KOPT-K1 (cell line): Measurements from ENCODE around the gene ANXA1.

Experiments
- H3K27ac ChIP-seq: fragments of 200-600 bp; sonication (generic); 2 replicates; pipeline ENCODE4 v1.5.1; 2016; ENCODE audit warnings: antibody characterized with exemption, mild to moderate bottlenecking, low read depth, low read length; ENCODE audit not compliant: poor library complexity, severe bottlenecking
- H3K36me3 ChIP-seq: fragments of 200-600 bp; sonication (generic); 2 replicates; pipeline ENCODE4 v1.5.1; 2017; ENCODE audit warnings: antibody characterized with exemption, mild to moderate bottlenecking, low read length, moderate library complexity; ENCODE audit not compliant: insufficient read depth
- H3K9me3 ChIP-seq: fragments of 200-600 bp; sonication (generic); 2 replicates; pipeline ENCODE4 v1.5.1; 2017; ENCODE audit warnings: antibody characterized with exemption, low read length, mild to moderate bottlenecking; ENCODE audit not compliant: insufficient read depth, poor library complexity, severe bottlenecking

The ANXA1 gene

DNA sequence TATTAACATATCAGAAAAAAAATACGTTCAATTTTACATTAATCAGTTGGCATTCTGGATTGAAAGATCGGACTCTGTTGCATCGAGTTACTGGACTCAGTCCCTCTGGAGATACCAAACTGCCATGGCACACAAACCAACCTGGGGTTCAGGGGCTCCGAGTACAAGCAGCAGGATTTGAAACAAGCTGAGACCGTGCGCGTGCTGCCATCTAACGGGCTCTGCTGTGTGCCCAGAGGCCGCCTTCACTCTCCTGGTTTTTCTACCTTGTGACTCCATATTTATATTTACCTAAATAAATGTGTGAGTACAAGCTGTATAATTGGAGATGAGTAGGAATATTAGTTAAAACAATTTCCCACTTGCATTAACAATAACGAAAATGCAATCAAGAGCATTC, 48.2 kb downstream of the ANXA1 start:
- Histone ChIP-seq H3K27ac (no peak overlapping the region), H3K36me3 (no peaks in the 10 kb centered on the region)

GRCh38 chr9:73200694-73201452, 49.2 kb downstream of the ANXA1 start:
- Histone ChIP-seq H3K9me3 (no peaks in the 10 kb centered on the region), H3K36me3 (no peaks in the 10 kb centered on the region), H3K27ac (no peak overlapping the region)

More for the DNA sequence above, 48.2 kb downstream of the ANXA1 start:
- no peaks in the 10 kb centered on the region for H3K9me3 ChIP-seq

DNA sequence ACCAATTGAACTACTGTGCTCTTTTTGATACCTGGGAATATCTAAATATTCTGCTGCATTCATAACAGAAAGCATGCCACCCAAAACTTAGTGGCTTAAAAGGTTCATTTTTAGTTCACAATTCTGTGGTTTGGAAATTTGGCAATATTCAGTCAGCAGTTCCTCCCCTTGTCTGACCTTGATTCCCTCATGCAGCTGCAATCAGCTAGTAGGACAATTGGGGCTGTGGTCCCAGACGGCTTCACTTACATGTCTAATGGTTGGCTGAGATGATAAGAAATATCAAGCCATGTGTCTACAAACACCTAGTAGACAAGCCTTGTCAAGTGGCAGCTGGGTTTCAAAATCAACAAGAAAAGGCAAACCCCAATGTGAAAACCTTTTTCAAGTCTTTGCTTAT, 51.3 kb downstream of the ANXA1 start:
- Histone ChIP-seq H3K27ac (no peak overlapping the region), H3K9me3 (no peaks in the 10 kb centered on the region), H3K36me3 (no peaks in the 10 kb centered on the region)

- Histone ChIP-seq H3K36me3 (no peaks in the 10 kb centered on the region), H3K27ac (no peak overlapping the region), H3K9me3 (no peaks in the 10 kb centered on the region)
These were observed 53.3 kb downstream of the ANXA1 start for GRCh38 chr9:73204936-73205335.

DNA sequence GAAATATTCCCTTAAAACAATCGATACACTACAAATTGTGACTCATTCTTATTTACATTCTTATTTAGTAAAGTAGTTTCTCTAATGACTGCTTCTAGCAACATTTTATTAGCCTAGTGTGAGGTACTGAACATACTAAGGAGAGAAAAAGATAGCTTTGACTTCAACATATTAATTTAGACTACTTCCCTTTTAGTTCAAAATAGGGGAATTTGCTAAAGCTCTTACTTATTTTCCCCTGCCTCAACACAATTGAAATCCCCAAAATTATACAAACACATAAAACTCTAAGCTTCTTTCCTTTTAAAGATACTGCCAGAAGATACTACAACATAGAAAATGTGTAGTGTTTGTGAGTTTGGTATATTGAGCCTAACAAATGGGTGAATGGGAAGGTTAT, 55.2 kb downstream of the ANXA1 start:
- no peak overlapping the region for H3K27ac ChIP-seq
- H3K9me3 ChIP-seq: no peaks in the 10 kb centered on the region
- H3K36me3 ChIP-seq: no peaks in the 10 kb centered on the region

- H3K27ac ChIP-seq: no peak overlapping the region
- no peaks in the 10 kb centered on the region for H3K36me3 ChIP-seq
- no peaks in the 10 kb centered on the region for H3K9me3 ChIP-seq
These were observed 59.4 kb downstream of the ANXA1 start for GRCh38 chr9:73210886-73211666.

DNA sequence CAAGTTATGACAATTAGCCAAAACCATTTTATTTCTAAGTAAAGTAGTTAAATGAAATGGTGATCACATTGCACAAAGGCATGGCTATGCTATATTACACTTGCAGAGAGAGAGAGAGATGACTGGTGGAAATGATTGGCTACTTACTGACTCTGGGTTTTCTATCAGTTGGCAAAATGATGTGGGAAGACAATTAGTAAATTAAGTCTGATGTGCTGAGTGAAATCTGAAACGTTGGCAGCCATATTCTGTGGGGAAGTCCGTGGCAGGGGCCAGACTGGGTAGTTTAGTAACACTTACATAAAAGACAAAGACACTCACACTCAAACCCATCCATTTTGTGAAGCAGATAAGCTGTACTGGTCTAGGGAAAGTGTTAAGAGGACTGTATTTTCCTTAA, 61.6 kb downstream of the ANXA1 start:
- Histone ChIP-seq H3K27ac (no peak overlapping the region), H3K36me3 (no peaks in the 10 kb centered on the region), H3K9me3 (no peaks in the 10 kb centered on the region)

- no peaks in the 10 kb centered on the region for H3K36me3 ChIP-seq
- no peak overlapping the region for H3K27ac ChIP-seq
- H3K9me3 ChIP-seq: no peaks in the 10 kb centered on the region
These were observed 63.6 kb downstream of the ANXA1 start for GRCh38 chr9:73215249-73215648.

DNA sequence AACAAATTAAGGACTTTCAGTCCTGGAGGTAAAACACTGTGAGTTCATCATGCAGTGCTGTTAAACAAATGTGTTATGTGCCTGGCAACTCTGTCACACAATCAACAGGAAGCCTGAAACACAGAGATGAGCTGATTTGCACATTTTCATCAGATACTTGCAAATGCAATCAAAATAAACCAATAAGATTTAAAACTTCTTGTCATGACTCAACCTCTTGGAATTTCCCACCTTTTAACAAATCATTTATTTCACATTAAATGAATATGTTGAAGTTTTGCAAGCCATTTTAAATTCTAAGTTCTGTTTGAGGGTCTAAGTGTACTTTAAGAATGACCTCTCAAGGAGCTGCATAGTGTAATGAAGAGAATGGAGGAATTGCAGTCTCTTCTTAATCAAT, 64.4 kb downstream of the ANXA1 start:
- Histone ChIP-seq H3K9me3 (no peaks in the 10 kb centered on the region), H3K27ac (no peak overlapping the region), H3K36me3 (no peaks in the 10 kb centered on the region)
